HG03060 (cell line): Measurements from ENCODE around the gene BNIP5.

Experiments
- ATAC-seq: cut with Tn5 transposase; IDR thresholded peaks from one replicate; pipeline ENCODE4 v1.9.1; 2021; ENCODE audit warnings: low read depth, moderate number of reproducible peaks; ENCODE audit not compliant: unreplicated experiment

Gene BNIP5

GRCh38 chr6:36336779-36337241 lies at the start of gene BNIP5:
Gene BNIP5 (minus strand): TSS chr6:36336888. CDS start chr6:36330690, 6,198 bp downstream.
- no peak for ATAC-seq

GRCh38 chr6:36384095-36384494 lies 47.4 kb upstream of the BNIP5 start:
- no peak for ATAC-seq

GRCh38 chr6:36383606-36384005 lies 46.9 kb upstream of the BNIP5 start:
- ATAC-seq = no peak

- no peak for ATAC-seq
Measured at GRCh38 chr6:36382976-36383375, 46.3 kb upstream of the BNIP5 start.

- ATAC-seq = no peak
Measured at GRCh38 chr6:36381502-36382389, 45.1 kb upstream of the BNIP5 start.

GRCh38 chr6:36380166-36380565 lies 43.5 kb upstream of the BNIP5 start:
- ATAC-seq = no peak

GRCh38 chr6:36378936-36379335 lies 42.2 kb upstream of the BNIP5 start:
- ATAC-seq = no peak

GRCh38 chr6:36378243-36378920 lies 41.7 kb upstream of the BNIP5 start:
- no peak for ATAC-seq

GRCh38 chr6:36377594-36377993 lies 40.9 kb upstream of the BNIP5 start:
- ATAC-seq = no peak

GRCh38 chr6:36376742-36377141 lies 40.1 kb upstream of the BNIP5 start:
- no peak for ATAC-seq

- ATAC-seq = no peak
Measured at GRCh38 chr6:36376183-36376582, 39.5 kb upstream of the BNIP5 start.

GRCh38 chr6:36375644-36376155 lies 39.0 kb upstream of the BNIP5 start:
- no peak for ATAC-seq

GRCh38 chr6:36374972-36375371 lies 38.3 kb upstream of the BNIP5 start:
- no peak for ATAC-seq

GRCh38 chr6:36374194-36374593 lies 37.5 kb upstream of the BNIP5 start:
- ATAC-seq = no peak

GRCh38 chr6:36373368-36374019 lies 36.8 kb upstream of the BNIP5 start:
- no peak for ATAC-seq

- no peak for ATAC-seq
Measured at GRCh38 chr6:36372088-36372487, 35.4 kb upstream of the BNIP5 start.

GRCh38 chr6:36371211-36371610 lies 34.5 kb upstream of the BNIP5 start:
- ATAC-seq = no peak

GRCh38 chr6:36370638-36371037 lies 34.0 kb upstream of the BNIP5 start:
- no peak for ATAC-seq

- ATAC-seq = no peak
Measured at GRCh38 chr6:36368921-36369865, 32.5 kb upstream of the BNIP5 start.

- no peak for ATAC-seq
Measured at GRCh38 chr6:36368421-36368820, 31.7 kb upstream of the BNIP5 start.
